GM12873 (cell line): Measurements from ENCODE around the gene PCGF2.

Source experiments
- CTCF ChIP-seq: IDR thresholded peaks from 2 replicates; pipeline ENCODE4 v1.5.1; 2012; ENCODE audit warnings: low read depth, mild to moderate bottlenecking, moderate library complexity, low read length, control low read depth; ENCODE audit not compliant: insufficient read depth; ENCODE audit errors: missing control alignments

Gene PCGF2

GRCh38 chr17:38746004-38746848, 1.9 kb downstream of the PCGF2 start:
- TF ChIP-seq CTCF = no peak

- no peak for TF ChIP-seq CTCF
Measured at GRCh38 chr17:38745545-38745944, 2.6 kb downstream of the PCGF2 start.

- TF ChIP-seq CTCF = no peak
Measured at GRCh38 chr17:38743556-38744171, 4.5 kb downstream of the PCGF2 start.

GRCh38 chr17:38742411-38743308, 5.5 kb downstream of the PCGF2 start:
- TF ChIP-seq CTCF = no peak

GRCh38 chr17:38741921-38742410, 6.2 kb downstream of the PCGF2 start:
- TF ChIP-seq CTCF = no peak

GRCh38 chr17:38741461-38741860, 6.7 kb downstream of the PCGF2 start:
- TF ChIP-seq CTCF = no peak
